Coronary artery (tissue), 2 donors: ENCODE measurements around the gene TEX14.
A peak's percentile ranks its signal among the peaks of the same experiment; 100 is the strongest.

Source experiments
- DNase-seq: peaks from one replicate; pipeline ENCODE4 v3.0.0-alpha.2; 2017; ENCODE audit warnings: low spot score
- H3K27ac ChIP-seq, 2 donors: fragments of 200-600 bp; sonication (generic); one replicate each; pipeline ENCODE4 v1.5.1; 2016 to 2019
- H3K4me3 ChIP-seq: fragments of 200-600 bp; sonication (generic); 2 replicates; pipeline ENCODE4 v1.5.1; 2016; ENCODE audit warnings: mild to moderate bottlenecking, moderate library complexity
- TF ChIP-seq, protein P1 (sequence below): fragments of 200-600 bp; sonication (generic); IDR thresholded peaks from one replicate; pipeline ENCODE4 v1.5.1; 2019; ENCODE audit warnings: antibody characterized with exemption

The TEX14 gene

GRCh38 chr17:58539698-58540097, 152.1 kb downstream of the TEX14 start:
- H3K4me3 ChIP-seq, result no peak overlapping the region
- TF ChIP-seq, protein P1, sequence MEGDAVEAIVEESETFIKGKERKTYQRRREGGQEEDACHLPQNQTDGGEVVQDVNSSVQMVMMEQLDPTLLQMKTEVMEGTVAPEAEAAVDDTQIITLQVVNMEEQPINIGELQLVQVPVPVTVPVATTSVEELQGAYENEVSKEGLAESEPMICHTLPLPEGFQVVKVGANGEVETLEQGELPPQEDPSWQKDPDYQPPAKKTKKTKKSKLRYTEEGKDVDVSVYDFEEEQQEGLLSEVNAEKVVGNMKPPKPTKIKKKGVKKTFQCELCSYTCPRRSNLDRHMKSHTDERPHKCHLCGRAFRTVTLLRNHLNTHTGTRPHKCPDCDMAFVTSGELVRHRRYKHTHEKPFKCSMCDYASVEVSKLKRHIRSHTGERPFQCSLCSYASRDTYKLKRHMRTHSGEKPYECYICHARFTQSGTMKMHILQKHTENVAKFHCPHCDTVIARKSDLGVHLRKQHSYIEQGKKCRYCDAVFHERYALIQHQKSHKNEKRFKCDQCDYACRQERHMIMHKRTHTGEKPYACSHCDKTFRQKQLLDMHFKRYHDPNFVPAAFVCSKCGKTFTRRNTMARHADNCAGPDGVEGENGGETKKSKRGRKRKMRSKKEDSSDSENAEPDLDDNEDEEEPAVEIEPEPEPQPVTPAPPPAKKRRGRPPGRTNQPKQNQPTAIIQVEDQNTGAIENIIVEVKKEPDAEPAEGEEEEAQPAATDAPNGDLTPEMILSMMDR, result no peak
- H3K27ac ChIP-seq, result peak overlapping the region in 1 of 2 donors; percentile 71
- no peak for DNase-seq

DNA sequence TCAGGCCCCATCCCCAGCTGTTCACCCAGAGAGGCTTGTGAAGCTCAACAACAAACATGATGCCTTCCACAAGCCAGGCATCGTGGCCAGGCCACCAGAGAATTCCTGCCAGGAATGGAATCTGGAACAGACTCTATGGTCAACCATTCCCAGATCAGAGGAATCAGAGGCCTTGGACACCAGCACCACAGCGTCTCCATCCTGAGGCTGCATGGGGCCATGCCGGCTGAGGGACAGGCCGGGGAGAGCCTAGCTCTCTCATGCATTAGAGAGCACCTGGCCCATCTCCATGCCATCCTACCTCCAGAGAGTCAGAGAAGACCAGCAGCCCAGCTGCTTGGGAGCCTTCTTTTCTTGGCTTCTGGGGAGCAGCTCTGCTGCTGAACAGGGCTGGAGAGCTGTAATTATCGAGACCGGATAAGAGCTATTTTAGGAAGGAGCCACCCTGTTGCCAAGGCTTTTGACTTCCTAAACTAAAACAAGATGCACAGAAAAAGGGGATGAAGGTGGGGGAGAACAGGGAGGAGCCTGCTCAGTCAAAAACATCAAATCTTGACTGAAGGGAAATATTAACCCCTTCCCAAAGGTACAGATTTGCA, 152.9 kb downstream of the TEX14 start:
- TF ChIP-seq, protein P1, result no peak
- Histone ChIP-seq H3K4me3 (no peak overlapping the region), H3K27ac (peak overlapping the region in 1 of 2 donors; percentile 71)
- no peak for DNase-seq

- no peak overlapping the region for H3K27ac ChIP-seq
Measured at GRCh38 chr17:58537266-58537665, 154.6 kb downstream of the TEX14 start.

DNA sequence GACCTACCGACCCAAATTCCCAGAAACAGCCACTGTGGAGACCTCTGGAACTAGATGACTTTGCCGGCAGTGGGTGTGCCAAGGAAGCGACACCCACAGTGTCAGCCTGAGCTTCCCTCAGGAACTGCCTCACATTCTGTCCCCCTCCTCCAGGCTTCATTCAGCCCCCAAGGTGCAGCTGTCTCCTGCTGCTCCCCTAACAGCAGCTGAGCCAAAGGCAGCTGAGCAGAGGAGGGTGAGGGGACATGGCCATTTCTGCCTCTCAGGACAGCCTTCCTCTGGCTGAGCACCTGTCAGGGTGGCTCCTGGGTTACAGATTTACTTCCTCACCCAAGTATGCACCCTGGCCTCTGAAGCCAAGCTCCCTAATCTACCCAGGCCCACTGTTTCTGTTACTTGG, 155.3 kb downstream of the TEX14 start:
- Histone ChIP-seq H3K4me3 (no peak overlapping the region), H3K27ac (no peak overlapping the region)
- TF ChIP-seq, protein P1, result no peak
- DNase-seq, result no peak

More at GRCh38 chr17:58537266-58537665, 154.6 kb downstream of the TEX14 start:
- no peak for DNase-seq
- TF ChIP-seq, protein P1, result no peak
- no peak overlapping the region for H3K4me3 ChIP-seq

DNA sequence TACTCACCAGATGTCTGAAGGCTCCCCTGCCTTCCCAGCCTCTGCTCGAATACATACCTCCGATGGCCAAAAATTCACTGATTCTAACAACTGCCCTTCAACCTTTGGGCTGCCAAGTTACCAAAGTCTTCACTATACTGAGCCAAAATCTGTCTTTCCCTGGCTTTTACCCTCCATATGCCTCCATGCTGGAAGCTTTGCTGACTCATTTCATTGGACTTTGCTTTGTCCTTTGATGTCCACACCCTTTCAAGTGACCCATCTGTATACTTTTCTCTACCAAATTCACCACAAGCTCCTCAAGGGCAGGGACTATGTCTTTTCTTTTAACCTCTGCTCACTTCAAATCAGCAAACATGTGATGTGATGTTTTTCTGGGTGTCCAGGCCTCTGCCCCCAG, 156.4 kb downstream of the TEX14 start:
- no peak for DNase-seq
- TF ChIP-seq, protein P1, result no peak
- Histone ChIP-seq H3K4me3 (no peak overlapping the region), H3K27ac (no peak overlapping the region)

- Histone ChIP-seq H3K4me3 (no peak overlapping the region), H3K27ac (no peak overlapping the region)
- DNase-seq, result no peak
- TF ChIP-seq, protein P1, result no peak
Measured at GRCh38 chr17:58534901-58535421, 156.9 kb downstream of the TEX14 start.

DNA sequence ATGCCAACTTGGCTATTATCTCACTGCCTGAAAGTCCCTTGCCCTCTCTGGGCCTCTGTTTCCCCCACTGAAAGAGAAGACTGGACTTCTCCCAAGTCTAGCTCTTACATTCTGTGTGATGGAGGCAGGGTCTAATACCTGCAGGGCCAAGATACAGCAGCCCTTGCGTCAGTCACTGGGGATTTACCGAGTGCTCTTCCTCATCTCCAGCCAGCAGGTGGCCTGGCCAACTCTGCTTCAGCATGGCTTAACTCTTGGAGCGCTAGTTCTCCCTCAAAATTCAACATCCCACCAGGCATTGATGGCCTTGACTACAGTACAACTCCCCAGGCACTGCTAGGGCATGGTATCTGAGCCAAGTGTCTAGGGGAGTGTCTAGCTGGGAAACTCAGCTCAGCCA, 157.5 kb downstream of the TEX14 start:
- no peak for DNase-seq
- Histone ChIP-seq H3K4me3 (no peak overlapping the region), H3K27ac (no peak overlapping the region)
- TF ChIP-seq, protein P1, result no peak
